Activated T-helper 2 cell treated with anti-CD3 and anti-CD28 coated beads, Interferon-gamma antibody, Interleukin-2, Interleukin-4, amounts not matched to agents 10 μg/mL and 5 μg/mL and 100 μg/mL, durations not matched to agents 14 hours and 24 hours and 36 hours (primary cell): ENCODE data around the gene EVL. TPM values are rescaled to one million over a fixed set of nuclear protein-coding genes. Genes with fewer than 3 reads are reported as not detected.
"Not testable (repeated sequence)": the region's sequence is repeated elsewhere in the genome, so short reads cannot be mapped to it uniquely, and the experiment has no call there.

Experiments
- DNase-seq: peaks from one replicate; pipeline ENCODE4 v3.0.0; 2021; ENCODE audit warnings: low spot score
- H3K27ac Mint-ChIP-seq: one replicate; pipeline ENCODE4 v1.8.0; 2021; ENCODE audit warnings: mixed read lengths
- H3K27me3 Mint-ChIP-seq: one replicate; pipeline ENCODE4 v1.8.0; 2021; ENCODE audit warnings: low read depth, mixed read lengths
- H3K36me3 Mint-ChIP-seq: one replicate; pipeline ENCODE4 v1.8.0; 2021; ENCODE audit warnings: low read depth, mixed read lengths
- H3K4me1 Mint-ChIP-seq: one replicate; pipeline ENCODE4 v1.8.0; 2021; ENCODE audit warnings: low read depth, mixed read lengths
- H3K4me3 Mint-ChIP-seq: one replicate; pipeline ENCODE4 v1.8.0; 2021; ENCODE audit warnings: low read depth, mild to moderate bottlenecking, moderate library complexity, mixed read lengths
- H3K9me3 Mint-ChIP-seq: one replicate; pipeline ENCODE4 v1.8.0; 2021; ENCODE audit warnings: mixed read lengths
- intact Hi-C: fragments of 100-400 bp; cut with micrococcal nuclease; formaldehyde crosslinking; loops from one replicate; pipeline ENCODE4 v1.15.1; 2023
- total RNA-seq: library from RNA; stranded (reverse); gene quantifications from 2 replicates; pipeline ENCODE4 v1.2.3, GENCODE V29; 2022

The EVL gene
- total RNA-seq, 1 donor from 2014 or later = 255 TPM

DNA sequence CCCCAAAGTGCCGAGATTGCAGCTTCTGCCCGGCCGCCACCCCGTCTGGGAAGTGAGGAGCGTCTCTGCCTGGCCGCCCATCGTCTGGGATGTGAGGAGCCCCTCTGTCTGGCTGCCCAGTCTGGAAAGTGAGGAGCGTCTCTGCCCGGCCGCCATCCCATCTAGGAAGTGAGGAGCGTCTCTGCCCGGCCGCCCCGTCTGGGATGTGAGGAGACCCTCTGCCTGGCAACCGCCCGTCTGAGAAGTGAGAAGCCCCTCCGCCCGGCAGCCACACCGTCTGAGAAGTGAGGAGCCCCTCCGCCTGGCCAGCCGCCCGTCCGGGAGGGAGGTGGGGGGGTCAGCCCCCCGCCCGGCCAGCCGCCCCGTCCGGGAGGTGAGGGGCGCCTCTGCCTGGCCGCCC lies 115.4 kb downstream of the EVL start:
- H3K4me3 Mint-ChIP-seq, H3K27me3 Mint-ChIP-seq, H3K36me3 Mint-ChIP-seq, intact Hi-C loops, H3K27ac Mint-ChIP-seq, DNase-seq, H3K9me3 Mint-ChIP-seq, H3K4me1 Mint-ChIP-seq: not testable (repeated sequence)

DNA sequence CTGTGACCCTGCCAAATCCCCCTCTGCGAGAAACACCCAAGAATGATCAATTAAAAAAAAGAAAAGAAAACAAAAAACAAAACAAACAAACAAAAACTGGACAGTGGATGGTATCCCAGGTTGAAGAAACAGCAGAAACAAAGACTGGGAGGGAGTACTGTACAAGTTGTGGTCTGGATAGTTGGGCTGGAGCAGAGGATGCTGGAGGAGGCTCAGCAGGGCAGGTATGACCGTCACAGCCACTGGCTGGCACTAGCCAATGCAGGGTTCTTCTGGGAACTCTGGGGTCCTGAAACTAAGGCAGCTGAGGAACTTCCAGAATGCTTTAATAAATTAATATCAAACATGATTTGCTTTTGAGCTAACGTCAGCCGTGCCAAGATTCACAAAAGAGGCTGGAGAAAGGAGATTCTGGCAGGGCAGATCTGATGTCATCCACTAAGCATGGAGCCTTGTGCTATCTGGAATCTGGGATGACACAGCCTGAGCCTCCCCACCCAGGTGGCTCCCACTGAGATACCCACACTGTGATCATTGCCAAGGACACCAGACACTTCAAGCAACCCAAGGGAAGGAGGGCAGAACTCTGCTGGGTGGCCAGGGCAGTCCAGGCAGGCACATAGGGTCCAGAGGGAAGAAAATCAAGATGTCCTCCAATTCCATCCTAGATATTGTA lies 116.8 kb downstream of the EVL start:
- intact Hi-C loops, H3K27ac Mint-ChIP-seq, H3K9me3 Mint-ChIP-seq, DNase-seq, H3K4me1 Mint-ChIP-seq, H3K27me3 Mint-ChIP-seq, H3K36me3 Mint-ChIP-seq, H3K4me3 Mint-ChIP-seq: not testable (repeated sequence)

DNA sequence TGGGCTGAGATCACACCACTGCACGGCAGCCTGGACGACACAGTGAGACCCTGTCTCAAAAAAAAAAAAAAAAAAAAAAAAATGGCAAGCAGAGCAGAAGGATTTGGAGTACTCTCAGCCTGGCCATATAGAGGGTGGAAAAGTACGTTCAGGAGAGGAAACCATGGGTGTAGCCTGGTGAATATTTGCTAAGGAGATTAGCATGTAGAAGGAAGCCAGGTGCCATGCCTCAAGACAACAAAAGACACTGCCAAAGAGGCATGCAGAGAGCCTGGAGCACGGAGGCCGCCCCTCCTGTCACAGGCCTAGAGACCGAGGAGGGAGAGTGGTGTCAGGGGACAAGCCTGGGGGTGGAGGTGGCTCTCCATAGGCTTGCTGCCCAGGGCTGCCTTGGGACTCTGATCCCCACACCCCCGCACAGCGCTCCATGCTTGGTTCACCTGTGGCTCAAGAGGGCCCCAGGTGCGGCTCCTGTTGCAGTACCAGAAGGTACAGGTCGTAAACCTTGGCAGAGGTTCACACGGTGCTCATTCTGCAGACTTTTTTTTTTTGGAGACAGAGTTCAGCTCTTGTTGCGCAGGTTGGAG lies 122.1 kb downstream of the EVL start:
- intact Hi-C loops = no loop called here
- no peaks in the 10 kb centered on the region for H3K36me3 Mint-ChIP-seq
- H3K27ac Mint-ChIP-seq = no peak overlapping the region
- no peak for DNase-seq
- no peaks in the 10 kb centered on the region for H3K9me3 Mint-ChIP-seq
- no peaks in the 10 kb centered on the region for H3K27me3 Mint-ChIP-seq
- no peaks in the 10 kb centered on the region for H3K4me1 Mint-ChIP-seq
- no peak overlapping the region for H3K4me3 Mint-ChIP-seq

DNA sequence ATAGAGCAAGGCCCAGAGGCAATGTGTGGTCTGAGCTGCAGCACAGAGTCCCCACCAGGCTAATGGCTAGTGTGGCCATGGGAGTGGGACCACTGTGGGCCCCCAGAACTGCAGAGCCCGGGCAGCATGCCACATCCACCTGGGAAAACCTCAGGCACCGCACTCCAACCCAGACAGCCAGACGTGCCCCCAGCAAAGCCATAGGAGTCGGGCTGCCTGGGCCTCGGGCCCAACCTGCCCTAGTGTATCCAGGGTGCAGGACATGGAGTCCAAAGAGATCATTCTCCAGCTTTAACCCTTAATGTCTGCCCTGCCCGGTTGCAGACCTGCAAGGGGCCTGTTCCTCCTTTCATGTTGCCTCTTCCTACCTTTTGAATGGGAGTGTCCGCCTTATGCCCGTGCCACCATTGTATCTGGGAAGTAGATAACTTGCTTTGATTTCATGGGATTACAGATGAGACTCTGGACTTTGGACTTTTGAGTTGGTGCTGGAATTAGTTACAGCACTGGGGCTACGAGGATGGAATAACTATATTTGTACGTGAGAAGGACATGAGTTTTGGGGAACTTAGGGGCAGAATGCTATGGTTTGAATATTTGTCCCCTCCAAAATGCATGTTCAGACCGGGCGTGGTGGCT lies 123.3 kb downstream of the EVL start:
- Mint-ChIP-seq H3K36me3 (no peaks in the 10 kb centered on the region), H3K27ac (no peak overlapping the region), H3K4me3 (no peak overlapping the region), H3K9me3 (no peaks in the 10 kb centered on the region), H3K27me3 (no peaks in the 10 kb centered on the region), H3K4me1 (peaks cover 4% of the 10 kb centered on the region)
- DNase-seq = no peak
- intact Hi-C loops = no loop called here

DNA sequence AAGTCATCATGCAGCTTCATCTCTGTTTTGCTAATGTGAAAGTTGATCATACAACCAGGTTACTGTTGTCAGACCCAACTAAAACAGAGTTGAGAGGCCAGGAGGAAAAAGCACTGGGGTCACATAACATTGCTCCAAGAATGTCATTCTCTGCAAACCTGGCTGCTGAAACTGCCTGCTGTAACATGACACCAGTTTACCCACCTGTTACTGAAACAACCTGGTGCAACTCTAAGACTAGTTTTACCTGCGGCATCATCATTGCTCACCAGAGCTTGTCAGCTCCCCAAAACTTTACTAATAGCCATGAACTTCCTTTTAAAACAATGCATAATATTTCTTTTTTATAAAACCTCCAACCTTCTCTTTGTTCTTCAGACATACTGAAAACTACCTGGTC lies 124.9 kb downstream of the EVL start:
- Mint-ChIP-seq H3K36me3 (no peaks in the 10 kb centered on the region), H3K27ac (no peak overlapping the region), H3K9me3 (no peaks in the 10 kb centered on the region), H3K4me1 (peaks cover 9% of the 10 kb centered on the region), H3K4me3 (no peak overlapping the region), H3K27me3 (no peaks in the 10 kb centered on the region)
- intact Hi-C loops = loop anchor here (5.0 kb wide), 1 partner anchor 83 kb away; no protein-coding TSS in a partner anchor
- no peak for DNase-seq

DNA sequence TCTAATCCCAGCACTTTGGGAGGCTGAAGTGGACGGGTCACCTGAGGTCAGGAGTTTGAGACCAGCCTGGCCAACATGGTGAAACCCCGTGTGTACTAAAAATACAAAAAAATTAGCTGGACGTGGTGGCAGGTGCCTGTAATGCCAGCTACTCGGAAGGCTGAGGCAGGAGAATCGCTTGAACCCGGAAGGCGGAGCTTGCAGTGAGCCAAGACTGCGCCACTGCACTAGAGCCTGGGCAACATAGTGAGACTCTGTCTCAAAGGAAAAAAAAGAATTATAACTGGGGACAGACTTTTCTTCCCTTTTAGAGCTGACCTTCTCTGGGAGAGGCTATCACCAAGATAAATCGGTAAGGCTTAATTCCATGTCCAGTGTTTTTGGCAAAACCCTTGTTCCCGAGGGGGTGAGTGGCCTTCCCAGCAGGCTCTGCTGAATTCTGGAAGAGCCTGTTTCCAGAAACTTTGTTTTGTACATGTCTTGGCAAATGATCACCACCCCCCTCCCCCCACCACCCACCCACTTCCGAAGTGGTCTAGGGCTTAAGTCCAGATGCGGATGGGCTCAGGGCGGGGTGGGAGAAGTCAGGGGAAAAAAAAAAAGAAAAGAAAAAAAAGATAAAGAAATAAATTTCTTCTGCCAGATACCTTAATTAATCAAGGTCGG lies 126.5 kb downstream of the EVL start:
- H3K27ac Mint-ChIP-seq = no peak overlapping the region
- H3K27me3 Mint-ChIP-seq = no peaks in the 10 kb centered on the region
- no peaks in the 10 kb centered on the region for H3K9me3 Mint-ChIP-seq
- peak overlapping the region; percentile 64 for H3K4me3 Mint-ChIP-seq
- H3K36me3 Mint-ChIP-seq = no peaks in the 10 kb centered on the region
- intact Hi-C loops = loop anchor here (2.0 to 5.0 kb wide), 3 partner anchors 47 to 123 kb away; partner anchors contain the start of gene YY1
- no peak for DNase-seq
- peaks cover 9% of the 10 kb centered on the region for H3K4me1 Mint-ChIP-seq

DNA sequence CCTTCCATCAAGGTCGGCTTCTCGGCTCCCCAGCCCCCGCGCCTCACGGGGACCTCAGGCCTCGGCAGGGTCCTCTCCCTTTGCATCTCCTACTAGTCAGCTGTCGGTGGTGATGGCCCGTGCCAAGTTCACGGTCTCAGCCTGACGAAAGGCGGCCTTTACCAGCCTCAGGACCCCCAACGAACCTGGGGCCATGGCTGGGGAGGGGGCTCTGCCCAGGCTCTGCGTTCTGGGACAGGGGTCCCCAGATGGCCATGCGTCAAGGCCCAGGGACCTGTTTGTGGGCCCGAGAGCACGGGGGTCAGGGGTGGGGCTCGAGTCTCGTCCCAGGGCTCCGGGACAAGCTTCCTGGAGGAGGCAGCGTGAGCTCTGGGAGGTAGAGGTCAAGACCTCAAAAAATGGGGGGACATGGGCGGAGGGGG lies 127.0 kb downstream of the EVL start:
- no peaks in the 10 kb centered on the region for H3K9me3 Mint-ChIP-seq
- H3K36me3 Mint-ChIP-seq = no peaks in the 10 kb centered on the region
- intact Hi-C loops = loop anchor here (2.0 to 5.0 kb wide), 3 partner anchors 47 to 123 kb away; partner anchors contain the start of gene YY1
- peaks cover 9% of the 10 kb centered on the region for H3K4me1 Mint-ChIP-seq
- H3K27ac Mint-ChIP-seq = peak overlapping the region; percentile 84
- peak overlapping the region; percentile 64 for H3K4me3 Mint-ChIP-seq
- no peaks in the 10 kb centered on the region for H3K27me3 Mint-ChIP-seq
- DNase-seq = no peak

DNA sequence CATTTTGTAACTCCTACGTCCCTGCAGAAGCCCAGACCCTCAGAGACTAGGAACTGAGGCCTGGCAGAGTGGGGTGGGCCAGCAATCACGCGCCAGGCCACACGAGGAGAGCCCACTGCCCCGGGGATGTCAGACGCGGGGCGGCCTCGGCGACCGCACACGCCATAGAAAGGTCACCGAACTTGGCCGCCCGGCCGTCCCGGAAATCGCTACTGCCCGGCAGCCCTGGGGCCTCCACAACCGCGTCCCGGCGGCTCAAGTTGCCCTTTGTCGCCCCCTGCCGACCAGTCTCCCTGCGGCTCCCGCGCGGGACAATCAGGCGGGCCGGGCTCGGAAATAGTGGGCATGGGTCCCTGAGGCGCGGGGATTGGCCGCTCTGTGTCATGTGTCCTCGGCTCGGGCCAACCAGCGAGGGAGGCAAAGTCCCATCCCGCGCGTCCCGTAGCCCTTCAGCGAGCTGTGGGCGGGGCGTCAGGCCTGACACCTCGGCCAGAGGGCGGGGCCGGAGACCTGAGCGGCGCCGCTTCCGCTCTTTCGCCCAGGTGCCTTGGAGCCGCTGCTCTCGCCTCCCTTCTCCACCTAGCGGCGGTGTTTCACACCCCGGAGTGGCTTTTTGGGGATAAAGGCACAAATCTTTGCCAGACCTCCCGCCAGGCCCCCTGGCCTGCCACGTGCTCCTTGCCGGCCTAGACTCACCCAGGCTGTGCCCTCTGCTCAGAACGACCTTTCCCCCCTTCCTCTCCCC lies 127.6 kb downstream of the EVL start:
- Mint-ChIP-seq H3K4me1 (peaks cover 9% of the 10 kb centered on the region), H3K36me3 (no peaks in the 10 kb centered on the region), H3K4me3 (peak overlapping the region; percentile 64), H3K9me3 (no peaks in the 10 kb centered on the region), H3K27me3 (no peaks in the 10 kb centered on the region), H3K27ac (peak overlapping the region; percentile 84)
- DNase-seq = peak; percentile 100
- intact Hi-C loops = loop anchor here (1.0 to 5.0 kb wide), 6 partner anchors 21 to 211 kb away; partner anchors contain the start of genes WDR25 and YY1

Other genes starting within 250 kb of the EVL start
- gene DEGS2, start 94.2 kb downstream of the EVL start, total RNA-seq = 0.16 and 0.41 TPM in 2 replicates
- 105 TPM in 2 replicates for gene YY1, start 173.7 kb downstream of the EVL start, total RNA-seq
- 37.0 and 38.8 TPM in 2 replicates for gene SLC25A29, start 241.0 kb downstream of the EVL start, total RNA-seq